Measurements from ENCODE around the gene DYNLT2B. TPM values are rescaled to one million over a fixed set of nuclear protein-coding genes. Genes with fewer than 3 reads are reported as not detected.
A peak's percentile ranks its signal among the peaks of the same experiment; 100 is the strongest.

The DYNLT2B gene
- total RNA-seq, 4 donors from 2014 or later: 6.6 to 16.6 (median 8.4) TPM

GRCh38 chr3:196339493-196340254 lies 21.6 kb upstream of the DYNLT2B start:
- peak overlapping the region in 3 of 4 donors; percentile 79 to 84 (median 82) for H3K27ac ChIP-seq
- no peaks in the 10 kb centered on the region for H3K9me3 ChIP-seq
- WGBS, 2 donors: 74 to 83% methylated on average over 20 to 21 of the region's 21 CpGs
- peaks cover 0 to 21% (median 0%) of the 10 kb centered on the region in 4 donors for H3K27me3 ChIP-seq
- no peak for DNase-seq
- no peak for TF ChIP-seq CTCF (IDR thresholded peaks at IDR 0.05)
- TF ChIP-seq POLR2A (IDR thresholded peaks at IDR 0.05): no peak
- H3K4me1 ChIP-seq: peaks cover 0 to 46% (median 0%) of the 10 kb centered on the region in 3 donors
- H3K4me3 ChIP-seq: no peak overlapping the region
- H3K36me3 ChIP-seq: no peaks in the 10 kb centered on the region
- intact Hi-C loops (cut with DNase I): no loop called here

- TF ChIP-seq POLR2A (IDR thresholded peaks at IDR 0.05): no peak
- no peak for TF ChIP-seq CTCF (IDR thresholded peaks at IDR 0.05)
- intact Hi-C loops (cut with DNase I): no loop called here
- peaks cover 0 to 24% (median 0%) of the 10 kb centered on the region in 4 donors for H3K27me3 ChIP-seq
- H3K27ac ChIP-seq: peak overlapping the region in 3 of 4 donors; percentile 79 to 84 (median 82)
- DNase-seq: no peak
- 80 to 84% methylated on average over 6 of the region's 6 CpGs for WGBS, 2 donors
- H3K4me1 ChIP-seq: peaks cover 0 to 46% (median 0%) of the 10 kb centered on the region in 3 donors
- no peak overlapping the region for H3K4me3 ChIP-seq
- no peaks in the 10 kb centered on the region for H3K36me3 ChIP-seq
- H3K9me3 ChIP-seq: no peaks in the 10 kb centered on the region
Measured at GRCh38 chr3:196339044-196339443, 21.0 kb upstream of the DYNLT2B start.

GRCh38 chr3:196336319-196337145 lies 18.5 kb upstream of the DYNLT2B start:
- Histone ChIP-seq H3K4me3 (peak overlapping the region in 1 of 4 donors; percentile 12), H3K36me3 (no peaks in the 10 kb centered on the region), H3K4me1 (peaks cover 0 to 46% (median 0%) of the 10 kb centered on the region in 3 donors), H3K27me3 (peaks cover 0 to 31% (median 0%) of the 10 kb centered on the region in 4 donors), H3K27ac (peak overlapping the region in 3 of 4 donors; percentile 31 to 62 (median 35)), H3K9me3 (no peaks in the 10 kb centered on the region)
- intact Hi-C loops (cut with DNase I): no loop called here
- TF ChIP-seq POLR2A (IDR thresholded peaks at IDR 0.05): no peak
- no peak for TF ChIP-seq CTCF (IDR thresholded peaks at IDR 0.05)
- no peak for DNase-seq
- 67 to 74% methylated on average over 15 to 16 of the region's 17 CpGs for WGBS, 2 donors

GRCh38 chr3:196335503-196335948 lies 17.5 kb upstream of the DYNLT2B start:
- DNase-seq: no peak
- intact Hi-C loops (cut with DNase I): no loop called here
- Histone ChIP-seq H3K27me3 (peaks cover 0 to 39% (median 0%) of the 10 kb centered on the region in 4 donors), H3K27ac (no peak overlapping the region), H3K9me3 (no peaks in the 10 kb centered on the region), H3K4me3 (no peak overlapping the region), H3K36me3 (no peaks in the 10 kb centered on the region), H3K4me1 (peaks cover 0 to 45% (median 0%) of the 10 kb centered on the region in 3 donors)
- no peak for TF ChIP-seq POLR2A (IDR thresholded peaks at IDR 0.05)
- WGBS, 2 donors: 71 to 73% methylated on average over 7 to 12 of the region's 12 CpGs

GRCh38 chr3:196334982-196335381 lies 16.9 kb upstream of the DYNLT2B start:
- Histone ChIP-seq H3K4me3 (no peak overlapping the region), H3K27me3 (peaks cover 0 to 39% (median 0%) of the 10 kb centered on the region in 4 donors), H3K4me1 (peaks cover 0 to 41% (median 0%) of the 10 kb centered on the region in 3 donors), H3K36me3 (no peaks in the 10 kb centered on the region), H3K27ac (no peak overlapping the region), H3K9me3 (no peaks in the 10 kb centered on the region)
- WGBS, 2 donors: no CpG with 5 or more reads among the region's 1 CpG
- TF ChIP-seq POLR2A (IDR thresholded peaks at IDR 0.05): no peak
- no peak for TF ChIP-seq CTCF (IDR thresholded peaks at IDR 0.05)
- intact Hi-C loops (cut with DNase I): no loop called here
- no peak for DNase-seq

Measured in esophagus squamous epithelium (tissue), 5 donors.